ENCODE data around the gene FGGY. TPM values are rescaled to one million over a fixed set of nuclear protein-coding genes. Genes with fewer than 3 reads are reported as not detected.

The FGGY gene
- total RNA-seq, 1 donor from 2014 or later, result 31.2 TPM

GRCh38 chr1:59597420-59598119 lies 300.7 kb downstream of the FGGY start:
- intact Hi-C loops (cut with micrococcal nuclease), result no loop called here
- Histone ChIP-seq H3K36me3 (no peaks in the 10 kb centered on the region), H3K4me1 (peaks cover 16% of the 10 kb centered on the region), H3K27me3 (ENCODE audit: low read depth) (no peaks in the 10 kb centered on the region), H3K4me3 (no peak overlapping the region), H3K9me3 (replicated peaks) (no peaks in the 10 kb centered on the region), H3K27ac (replicated peaks) (no peak overlapping the region)
- TF ChIP-seq, protein P1, sequence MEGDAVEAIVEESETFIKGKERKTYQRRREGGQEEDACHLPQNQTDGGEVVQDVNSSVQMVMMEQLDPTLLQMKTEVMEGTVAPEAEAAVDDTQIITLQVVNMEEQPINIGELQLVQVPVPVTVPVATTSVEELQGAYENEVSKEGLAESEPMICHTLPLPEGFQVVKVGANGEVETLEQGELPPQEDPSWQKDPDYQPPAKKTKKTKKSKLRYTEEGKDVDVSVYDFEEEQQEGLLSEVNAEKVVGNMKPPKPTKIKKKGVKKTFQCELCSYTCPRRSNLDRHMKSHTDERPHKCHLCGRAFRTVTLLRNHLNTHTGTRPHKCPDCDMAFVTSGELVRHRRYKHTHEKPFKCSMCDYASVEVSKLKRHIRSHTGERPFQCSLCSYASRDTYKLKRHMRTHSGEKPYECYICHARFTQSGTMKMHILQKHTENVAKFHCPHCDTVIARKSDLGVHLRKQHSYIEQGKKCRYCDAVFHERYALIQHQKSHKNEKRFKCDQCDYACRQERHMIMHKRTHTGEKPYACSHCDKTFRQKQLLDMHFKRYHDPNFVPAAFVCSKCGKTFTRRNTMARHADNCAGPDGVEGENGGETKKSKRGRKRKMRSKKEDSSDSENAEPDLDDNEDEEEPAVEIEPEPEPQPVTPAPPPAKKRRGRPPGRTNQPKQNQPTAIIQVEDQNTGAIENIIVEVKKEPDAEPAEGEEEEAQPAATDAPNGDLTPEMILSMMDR (IDR thresholded peaks at IDR 0.05; ENCODE audit: borderline replicate concordance), result no peak
- no peak for DNase-seq

DNA sequence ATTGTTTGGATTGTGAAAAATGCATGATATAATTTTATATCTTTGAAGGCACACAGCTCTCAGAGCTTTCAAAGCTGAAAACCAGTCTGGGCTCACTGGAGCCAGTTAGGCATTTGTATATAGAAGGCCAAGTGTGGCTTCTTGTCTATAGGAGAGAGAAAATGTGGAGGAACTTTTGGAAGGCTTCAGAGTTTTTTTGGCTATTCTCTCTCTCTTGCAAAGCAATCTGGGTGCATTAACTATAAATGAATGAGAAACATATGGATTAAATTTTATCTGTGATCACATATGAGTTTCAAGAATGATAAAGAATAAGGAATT lies 301.2 kb downstream of the FGGY start:
- TF ChIP-seq, protein P1 (IDR thresholded peaks at IDR 0.05; ENCODE audit: borderline replicate concordance), result no peak
- intact Hi-C loops (cut with micrococcal nuclease), result no loop called here
- peaks cover 16% of the 10 kb centered on the region for H3K4me1 ChIP-seq

DNA sequence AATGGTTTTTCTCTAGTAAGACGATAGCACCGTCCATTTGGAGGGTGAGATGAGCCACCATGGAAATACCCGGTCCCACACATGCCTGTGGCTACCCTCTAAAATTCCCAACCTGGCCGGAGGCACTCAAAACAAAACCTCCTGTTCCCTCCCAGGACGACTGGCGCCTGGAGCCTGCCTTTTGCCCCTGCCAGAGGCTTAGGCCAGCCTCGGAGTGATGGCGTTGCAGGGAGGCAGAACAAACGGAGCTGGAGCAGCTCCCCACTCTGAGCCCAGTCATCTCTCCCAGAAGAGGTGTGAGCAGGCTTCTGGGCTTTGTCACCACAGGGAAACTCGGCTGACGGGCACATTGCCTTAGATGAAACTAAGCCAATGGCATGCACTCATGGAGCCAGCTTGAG lies 304.1 kb downstream of the FGGY start:
- peaks cover 11% of the 10 kb centered on the region for H3K4me1 ChIP-seq
- no peaks in the 10 kb centered on the region for H3K9me3 ChIP-seq (replicated peaks)
- TF ChIP-seq, protein P1 (IDR thresholded peaks at IDR 0.05; ENCODE audit: borderline replicate concordance), result no peak
- intact Hi-C loops (cut with micrococcal nuclease), result no loop called here
- peak; percentile 37 for DNase-seq
- H3K4me3 ChIP-seq, result no peak overlapping the region
- no peaks in the 10 kb centered on the region for H3K36me3 ChIP-seq
- peak overlapping the region; percentile 56 for H3K27ac ChIP-seq (replicated peaks)
- H3K27me3 ChIP-seq (ENCODE audit: low read depth), result no peaks in the 10 kb centered on the region

More for the DNA sequence above, 301.2 kb downstream of the FGGY start:
- Histone ChIP-seq H3K36me3 (no peaks in the 10 kb centered on the region), H3K4me3 (no peak overlapping the region), H3K9me3 (replicated peaks) (no peaks in the 10 kb centered on the region), H3K27me3 (ENCODE audit: low read depth) (no peaks in the 10 kb centered on the region), H3K27ac (replicated peaks) (no peak overlapping the region)
- DNase-seq, result no peak

GRCh38 chr1:59601811-59602210 lies 304.9 kb downstream of the FGGY start:
- Histone ChIP-seq H3K27me3 (ENCODE audit: low read depth) (no peaks in the 10 kb centered on the region), H3K4me1 (peaks cover 3% of the 10 kb centered on the region), H3K4me3 (no peak overlapping the region), H3K27ac (replicated peaks) (no peak overlapping the region), H3K36me3 (no peaks in the 10 kb centered on the region), H3K9me3 (replicated peaks) (no peaks in the 10 kb centered on the region)
- no peak for DNase-seq
- TF ChIP-seq, protein P1 (IDR thresholded peaks at IDR 0.05; ENCODE audit: borderline replicate concordance), result no peak
- intact Hi-C loops (cut with micrococcal nuclease), result no loop called here

DNA sequence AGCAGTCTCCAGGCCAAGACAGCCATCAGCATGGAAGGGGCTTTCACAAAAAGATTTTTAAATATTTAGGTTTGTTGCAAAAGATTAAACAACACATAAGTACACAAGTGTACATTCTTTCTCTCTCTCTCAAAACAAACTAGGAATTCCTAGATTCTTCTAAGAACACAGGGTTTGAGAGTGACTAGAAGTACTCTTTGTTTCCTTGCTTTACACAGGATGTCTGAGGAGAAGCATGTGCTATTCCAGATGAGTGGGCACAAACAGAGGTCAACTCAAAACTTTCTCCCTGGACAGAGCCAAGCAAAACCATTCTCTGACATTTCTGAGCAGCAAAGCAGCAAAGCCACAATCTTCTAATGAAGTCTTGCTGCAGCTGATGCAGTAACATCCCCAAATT lies 307.3 kb downstream of the FGGY start:
- no peaks in the 10 kb centered on the region for H3K27me3 ChIP-seq (ENCODE audit: low read depth)
- H3K4me3 ChIP-seq, result no peak overlapping the region
- H3K36me3 ChIP-seq, result peaks cover 10% of the 10 kb centered on the region
- DNase-seq, result no peak
- H3K9me3 ChIP-seq (replicated peaks), result no peaks in the 10 kb centered on the region
- no peak overlapping the region for H3K27ac ChIP-seq (replicated peaks)
- no peaks in the 10 kb centered on the region for H3K4me1 ChIP-seq
- intact Hi-C loops (cut with micrococcal nuclease), result no loop called here
- TF ChIP-seq, protein P1 (IDR thresholded peaks at IDR 0.05; ENCODE audit: borderline replicate concordance), result no peak

Data from left ventricle myocardium inferior (tissue), 1 donor.